ENCODE results near the gene RHBDL3.

GRCh38 chr17:32279891-32280716 lies 14.5 kb downstream of the RHBDL3 start:
- TF ChIP-seq RAD21 (conservative IDR thresholded peaks at IDR 0.05 in 1 of 2, IDR thresholded peaks at IDR 0.05 in 1 of 2): no peak
- TF ChIP-seq, protein P1, sequence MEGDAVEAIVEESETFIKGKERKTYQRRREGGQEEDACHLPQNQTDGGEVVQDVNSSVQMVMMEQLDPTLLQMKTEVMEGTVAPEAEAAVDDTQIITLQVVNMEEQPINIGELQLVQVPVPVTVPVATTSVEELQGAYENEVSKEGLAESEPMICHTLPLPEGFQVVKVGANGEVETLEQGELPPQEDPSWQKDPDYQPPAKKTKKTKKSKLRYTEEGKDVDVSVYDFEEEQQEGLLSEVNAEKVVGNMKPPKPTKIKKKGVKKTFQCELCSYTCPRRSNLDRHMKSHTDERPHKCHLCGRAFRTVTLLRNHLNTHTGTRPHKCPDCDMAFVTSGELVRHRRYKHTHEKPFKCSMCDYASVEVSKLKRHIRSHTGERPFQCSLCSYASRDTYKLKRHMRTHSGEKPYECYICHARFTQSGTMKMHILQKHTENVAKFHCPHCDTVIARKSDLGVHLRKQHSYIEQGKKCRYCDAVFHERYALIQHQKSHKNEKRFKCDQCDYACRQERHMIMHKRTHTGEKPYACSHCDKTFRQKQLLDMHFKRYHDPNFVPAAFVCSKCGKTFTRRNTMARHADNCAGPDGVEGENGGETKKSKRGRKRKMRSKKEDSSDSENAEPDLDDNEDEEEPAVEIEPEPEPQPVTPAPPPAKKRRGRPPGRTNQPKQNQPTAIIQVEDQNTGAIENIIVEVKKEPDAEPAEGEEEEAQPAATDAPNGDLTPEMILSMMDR (IDR thresholded peaks at IDR 0.05): no peak

Data from A549 (cell line).